ENCODE data around the gene MSLN.

The MSLN gene

GRCh38 chr16:760545-761343 lies at the start of gene MSLN:
MSLN (plus strand) TSS chr16:760734; CDS start chr16:762681, 1,947 bp downstream.
- no peak for DNase-seq

- DNase-seq: no peak
Observed at GRCh38 chr16:711084-711483, 49.5 kb upstream of the MSLN start.

- DNase-seq: peak; percentile 80
Observed at GRCh38 chr16:711548-712320, 48.8 kb upstream of the MSLN start.

- peak; percentile 45 for DNase-seq
Observed at GRCh38 chr16:712740-713250, 47.7 kb upstream of the MSLN start.

GRCh38 chr16:714079-714478 lies 46.5 kb upstream of the MSLN start:
- no peak for DNase-seq

- peak; percentile 88 for DNase-seq
Observed at GRCh38 chr16:714558-715476, 45.7 kb upstream of the MSLN start, which contains the start of gene METRN. METRN (plus strand) TSS chr16:715118; CDS start chr16:715290, 172 bp downstream.

- no peak for DNase-seq
Observed at GRCh38 chr16:715477-716199, 44.9 kb upstream of the MSLN start.

- no peak for DNase-seq
Observed at GRCh38 chr16:716200-716568, 44.4 kb upstream of the MSLN start.

- no peak for DNase-seq
Observed at GRCh38 chr16:716768-717325, 43.7 kb upstream of the MSLN start.

GRCh38 chr16:717450-718245 lies 42.9 kb upstream of the MSLN start:
- no peak for DNase-seq

- no peak for DNase-seq
Observed at GRCh38 chr16:718389-718788, 42.1 kb upstream of the MSLN start.

GRCh38 chr16:718922-719321 lies 41.6 kb upstream of the MSLN start:
- DNase-seq: no peak

- DNase-seq: no peak
Observed at GRCh38 chr16:719815-720446, 40.6 kb upstream of the MSLN start.

GRCh38 chr16:720447-720989 lies 40.0 kb upstream of the MSLN start:
- no peak for DNase-seq

- peak; percentile 60 for DNase-seq
Observed at GRCh38 chr16:720990-721764, 39.4 kb upstream of the MSLN start, which contains the start of gene ANTKMT. ANTKMT (plus strand) TSS chr16:721146; CDS start chr16:721275, 129 bp downstream.

GRCh38 chr16:721765-722540 lies 38.6 kb upstream of the MSLN start:
- DNase-seq: no peak

GRCh38 chr16:722835-723633 lies 37.5 kb upstream of the MSLN start:
- no peak for DNase-seq
